CD4-positive, alpha-beta T cell (primary cell): ENCODE data around the gene RBM8A. TPM values are rescaled to one million over a fixed set of nuclear protein-coding genes. Genes with fewer than 3 reads are reported as not detected.
A peak's percentile ranks its signal among the peaks of the same experiment; 100 is the strongest.

Experiments
- ATAC-seq: fragments of 200-7000 bp; cut with Tn5 transposase; one replicate; pipeline ENCODE4 v1.10.0; 2022; ENCODE audit warnings: mild to moderate bottlenecking; ENCODE audit not compliant: poor library complexity
- CTCF ChIA-PET: fragments of 350-600 bp; sonication (Branson Sonifier 250); formaldehyde crosslinking; loops from one replicate; lab custom pipeline; 2021; ENCODE audit warnings: antibody characterized with exemption, inconsistent platforms; lab: Charles Lee
- POLR2A ChIA-PET: fragments of 350-600 bp; sonication (Branson Sonifier 250); formaldehyde crosslinking; loops from one replicate; lab custom pipeline; 2021; ENCODE audit warnings: antibody characterized with exemption, inconsistent platforms; lab: Charles Lee
- DNase-seq, 14 experiments: peaks; one replicate each; pipeline ENCODE4 v3.0.0-alpha.2; 2013 to 2020; ENCODE audit warnings: mixed read lengths in 2 of 14
- H3K27ac ChIP-seq, 2 donors: one replicate each; pipeline versions ENCODE4 v1.5.1 to v1.7.0; 2013; ENCODE audit warnings: low read length in 2 of 2, low read depth in 1 of 2, mild to moderate bottlenecking in 1 of 2
- H3K27me3 ChIP-seq, 2 experiments: 1 replicate in 1 of 2; 2 replicates in 1 of 2; pipeline versions ENCODE4 v1.6.1 to v1.7.0; 2013; ENCODE audit warnings: low read length in 2 of 2, control low read depth in 1 of 2, mild to moderate bottlenecking in 1 of 2, moderate library complexity in 1 of 2; ENCODE audit not compliant: insufficient read depth in 2 of 2, control insufficient read depth in 1 of 2
- H3K36me3 ChIP-seq: one replicate; pipeline ENCODE4 v1.6.1; 2013; ENCODE audit warnings: low read length, control low read depth; ENCODE audit not compliant: insufficient read depth
- H3K4me1 ChIP-seq: one replicate; pipeline ENCODE4 v1.6.1; 2013; ENCODE audit warnings: low read length, control low read depth; ENCODE audit not compliant: insufficient read depth
- H3K4me3 ChIP-seq: one replicate; pipeline ENCODE4 v1.5.1; 2013; ENCODE audit warnings: mild to moderate bottlenecking, low read length, moderate library complexity
- H3K9me3 ChIP-seq, 2 experiments: 1 replicate in 1 of 2; 2 replicates in 1 of 2; pipeline versions ENCODE4 v1.6.1 to v1.7.0; 2013; ENCODE audit warnings: low read length in 2 of 2, mild to moderate bottlenecking in 2 of 2, control low read depth in 1 of 2, moderate library complexity in 1 of 2; ENCODE audit not compliant: control insufficient read depth in 1 of 2, insufficient read depth in 1 of 2
- H3K27ac Mint-ChIP-seq: one replicate; pipeline ENCODE4 v1.8.0; 2020; ENCODE audit warnings: mixed read lengths
- H3K27me3 Mint-ChIP-seq: one replicate; pipeline ENCODE4 v1.8.0; 2021; ENCODE audit warnings: mixed read lengths
- H3K36me3 Mint-ChIP-seq: one replicate; pipeline ENCODE4 v1.8.0; 2021; ENCODE audit warnings: low read depth, mixed read lengths
- H3K4me1 Mint-ChIP-seq: one replicate; pipeline ENCODE4 v1.8.0; 2021; ENCODE audit warnings: low read depth, mixed read lengths
- H3K4me3 Mint-ChIP-seq: one replicate; pipeline ENCODE4 v1.8.0; 2020; ENCODE audit warnings: mild to moderate bottlenecking, mixed read lengths
- H3K9me3 Mint-ChIP-seq: one replicate; pipeline ENCODE4 v1.8.0; 2020; ENCODE audit warnings: mixed read lengths
- CTCF ChIP-seq: fragments of 200-600 bp; IDR thresholded peaks from one replicate; pipeline ENCODE4 v1.8.0; 2022; ENCODE audit warnings: antibody characterized with exemption, mild to moderate bottlenecking
- intact Hi-C, 2 experiments: fragments of 100-400 bp; cut with DNase I in 1 of 2; cut with micrococcal nuclease in 1 of 2; formaldehyde crosslinking; loops; one replicate each; pipeline versions ENCODE4 v1.15.1 to v1.9.0; 2023 to 2025; cut with DNase I, micrococcal nuclease
- total RNA-seq, 174 experiments: library from RNA in 2 of 174; stranded (reverse) in 2 of 174; gene quantifications; one replicate each; pipeline ENCODE4 v1.2.3 and lab custom pipeline; 2021 to 2026

Gene RBM8A
- total RNA-seq, 2 experiments from 2014 or later: 126 to 134 TPM

GRCh38 chr1:145974721-145975120 lies 47.4 kb upstream of the RBM8A start:
- H3K27ac Mint-ChIP-seq: peak overlapping the region; percentile 61
- Histone ChIP-seq H3K4me1 (peaks cover 27% of the 10 kb centered on the region), H3K27me3 (no peaks in the 10 kb centered on the region), H3K36me3 (peaks cover 14% of the 10 kb centered on the region), H3K4me3 (no peak overlapping the region), H3K9me3 (no peaks in the 10 kb centered on the region), H3K27ac (no peak overlapping the region)
- POLR2A ChIA-PET: no interaction called here
- no peak for TF ChIP-seq CTCF
- no peaks in the 10 kb centered on the region for H3K27me3 Mint-ChIP-seq
- ATAC-seq (no peak), DNase-seq (no peak)
- H3K4me1 Mint-ChIP-seq: peaks cover 20% of the 10 kb centered on the region
- intact Hi-C loops: no loop called here
- peaks cover 11% of the 10 kb centered on the region for H3K36me3 Mint-ChIP-seq
- no peaks in the 10 kb centered on the region for H3K9me3 Mint-ChIP-seq
- no peak overlapping the region for H3K4me3 Mint-ChIP-seq
- CTCF ChIA-PET: interaction anchor here (3.1 kb wide), 1 partner anchor 16 kb away, joined by 11 read pairs; the partner anchor contains the start of gene LIX1L

- no peak for TF ChIP-seq CTCF
- no peak overlapping the region for H3K4me3 ChIP-seq
- ATAC-seq (no peak), DNase-seq (no peak)
- H3K27me3 ChIP-seq: no peaks in the 10 kb centered on the region
- H3K9me3 Mint-ChIP-seq: no peaks in the 10 kb centered on the region
- H3K9me3 ChIP-seq: no peaks in the 10 kb centered on the region
- ChIA-PET CTCF (interaction anchor here (2.5 kb wide), 1 partner anchor 35 kb away, joined by 10 read pairs; no protein-coding TSS in a partner anchor), POLR2A (interaction anchor here (0.7 to 1.2 kb wide), 2 partner anchors 8 to 45 kb away, joined by 3 to 4 read pairs; partner anchors contain the start of genes ANKRD34A, POLR3GL and RBM8A)
- H3K4me3 Mint-ChIP-seq: no peak overlapping the region
- peaks cover 18% of the 10 kb centered on the region for H3K36me3 Mint-ChIP-seq
- no peak overlapping the region for H3K27ac Mint-ChIP-seq
- intact Hi-C loops: no loop called here
- no peak overlapping the region for H3K27ac ChIP-seq
- H3K4me1 Mint-ChIP-seq: peaks cover 26% of the 10 kb centered on the region
- no peaks in the 10 kb centered on the region for H3K27me3 Mint-ChIP-seq
- H3K4me1 ChIP-seq: peaks cover 9% of the 10 kb centered on the region
- H3K36me3 ChIP-seq: peaks cover 14% of the 10 kb centered on the region
Measured at GRCh38 chr1:145972580-145972979, 45.3 kb upstream of the RBM8A start.

GRCh38 chr1:145967288-145967687 lies 40.0 kb upstream of the RBM8A start:
- Histone ChIP-seq H3K27me3 (no peaks in the 10 kb centered on the region), H3K9me3 (peaks cover 0 to 4% of the 10 kb centered on the region in 2 experiments), H3K4me1 (peaks cover 28% of the 10 kb centered on the region), H3K27ac (no peak overlapping the region), H3K36me3 (no peaks in the 10 kb centered on the region), H3K4me3 (no peak overlapping the region)
- no peak for DNase-seq
- intact Hi-C loops: loop anchor here in 1 of 2 experiments (5.0 kb wide), 1 partner anchor 140 kb away; no protein-coding TSS in a partner anchor
- H3K27ac Mint-ChIP-seq: no peak overlapping the region
- H3K4me3 Mint-ChIP-seq: peak overlapping the region; percentile 73
- CTCF ChIA-PET: interaction anchor here (1.2 to 5.4 kb wide), 4 partner anchors 10 to 40 kb away, joined by 3 to 40 read pairs (median 14); partner anchors contain the start of genes LIX1L and RBM8A
- no peaks in the 10 kb centered on the region for H3K9me3 Mint-ChIP-seq
- no peaks in the 10 kb centered on the region for H3K27me3 Mint-ChIP-seq
- peaks cover 44% of the 10 kb centered on the region for H3K4me1 Mint-ChIP-seq
- peaks cover 15% of the 10 kb centered on the region for H3K36me3 Mint-ChIP-seq
- ATAC-seq: no peak
- POLR2A ChIA-PET: interaction anchor here (1.1 to 6.2 kb wide), 4 partner anchors 11 to 48 kb away, joined by 4 to 154 read pairs (median 76); partner anchors contain the start of genes LIX1L, RBM8A and TXNIP
- no peak for TF ChIP-seq CTCF
